ENCODE results near the gene RHOG. TPM values are rescaled to one million over a fixed set of nuclear protein-coding genes. Genes with fewer than 3 reads are reported as not detected.
"Not testable (repeated sequence)": the region's sequence is repeated elsewhere in the genome, so short reads cannot be mapped to it uniquely, and the experiment has no call there.

RHOG gene
- total RNA-seq, 2 donors from 2014 or later: 10.9 to 15.8 TPM

DNA sequence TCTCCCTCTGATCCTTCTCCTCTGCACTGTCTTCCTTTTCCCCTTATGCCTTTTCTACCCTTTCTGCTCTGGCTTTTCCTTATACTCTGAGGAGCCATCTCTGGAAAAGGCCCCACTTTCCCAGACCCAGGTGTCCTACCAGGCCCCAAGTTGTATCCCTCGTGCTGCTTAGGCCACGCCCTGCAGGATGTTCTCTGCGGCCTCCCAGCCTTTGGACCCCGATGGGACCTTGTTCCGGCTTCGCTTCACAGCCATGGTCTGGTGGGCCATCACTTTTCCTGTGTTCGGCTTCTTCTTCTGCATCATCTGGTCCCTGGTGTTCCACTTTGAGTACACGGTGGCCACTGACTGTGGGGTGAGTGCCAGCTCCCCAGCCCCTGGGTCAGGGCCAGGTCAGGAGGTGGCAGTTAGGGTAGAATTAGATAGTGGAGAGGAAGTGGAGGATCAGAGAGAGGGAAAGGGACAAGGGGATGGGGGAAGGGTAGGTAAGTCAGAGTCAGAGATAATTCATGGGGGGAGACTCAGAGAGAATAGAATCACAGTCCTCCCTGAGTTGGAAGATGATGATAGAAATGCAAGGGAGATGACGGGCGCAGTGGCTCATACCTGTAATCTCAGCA, 23.5 kb downstream of the RHOG start:
- intact Hi-C loops (cut with DNase I): no loop called here
- Histone ChIP-seq H3K27ac (no peak overlapping the region), H3K9me3 (no peaks in the 10 kb centered on the region), H3K36me3 (replicated peaks in 1 of 2; ENCODE audit: insufficient read depth in 1 of 2, low read depth in 2 of 2) (no peaks in the 10 kb centered on the region), H3K4me1 (no peaks in the 10 kb centered on the region), H3K4me3 (no peak overlapping the region), H3K27me3 (no peaks in the 10 kb centered on the region)
- 87% methylated on average over 10 of the region's 10 CpGs for WGBS, 2 donors
- ATAC-seq (no peak), DNase-seq (no peak)
- no peak for TF ChIP-seq POLR2A (IDR thresholded peaks at IDR 0.05)
- TF ChIP-seq CTCF (IDR thresholded peaks at IDR 0.05): no peak

GRCh38 chr11:3816673-3817072, 24.1 kb downstream of the RHOG start:
- H3K27ac ChIP-seq: no peak overlapping the region
- H3K27me3 ChIP-seq: no peaks in the 10 kb centered on the region
- TF ChIP-seq POLR2A (IDR thresholded peaks at IDR 0.05) (no peak), CTCF (IDR thresholded peaks at IDR 0.05) (no peak)
- no peaks in the 10 kb centered on the region for H3K9me3 ChIP-seq
- 75 to 77% methylated on average over 2 of the region's 2 CpGs for WGBS, 2 donors
- H3K4me3 ChIP-seq: no peak overlapping the region
- ATAC-seq (no peak), DNase-seq (no peak)
- H3K36me3 ChIP-seq (replicated peaks in 1 of 2; ENCODE audit: insufficient read depth in 1 of 2, low read depth in 2 of 2): no peaks in the 10 kb centered on the region
- intact Hi-C loops (cut with DNase I): no loop called here
- H3K4me1 ChIP-seq: no peaks in the 10 kb centered on the region

GRCh38 chr11:3815845-3816244, 24.9 kb downstream of the RHOG start:
- DNase-seq (no peak), ATAC-seq (no peak)
- no peaks in the 10 kb centered on the region for H3K36me3 ChIP-seq (replicated peaks in 1 of 2; ENCODE audit: insufficient read depth in 1 of 2, low read depth in 2 of 2)
- H3K4me1 ChIP-seq: no peaks in the 10 kb centered on the region
- WGBS, 2 donors: 80 to 88% methylated on average over 4 of the region's 4 CpGs
- H3K9me3 ChIP-seq: no peaks in the 10 kb centered on the region
- no peaks in the 10 kb centered on the region for H3K27me3 ChIP-seq
- TF ChIP-seq CTCF (IDR thresholded peaks at IDR 0.05) (no peak), POLR2A (IDR thresholded peaks at IDR 0.05) (no peak)
- intact Hi-C loops (cut with DNase I): no loop called here
- H3K4me3 ChIP-seq: no peak overlapping the region
- H3K27ac ChIP-seq: no peak overlapping the region

DNA sequence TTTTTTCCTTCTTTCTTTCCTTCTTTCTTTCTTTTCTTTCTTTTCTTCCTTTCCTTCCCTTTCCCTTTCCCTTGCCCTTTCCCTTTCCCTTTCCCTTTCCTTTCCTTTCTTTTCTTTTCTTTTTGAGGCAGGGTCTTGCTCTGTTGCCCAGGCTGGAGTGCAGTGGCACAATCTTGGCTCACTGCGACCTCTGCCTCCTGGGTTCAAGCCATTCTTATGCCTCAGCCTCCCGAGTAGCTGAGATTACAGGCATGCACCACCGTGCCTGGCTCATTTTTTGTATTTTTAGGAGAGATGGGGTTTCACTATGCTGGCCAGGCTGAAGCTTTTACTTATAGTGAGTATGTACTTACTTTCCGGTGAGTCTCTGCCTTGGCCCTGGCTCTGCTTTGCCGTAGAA, 25.9 kb downstream of the RHOG start:
- H3K9me3 ChIP-seq; H3K27me3 ChIP-seq; H3K36me3 ChIP-seq (replicated peaks in 1 of 2; ENCODE audit: insufficient read depth in 1 of 2, low read depth in 2 of 2); ATAC-seq; intact Hi-C loops (cut with DNase I); H3K4me3 ChIP-seq; H3K27ac ChIP-seq; H3K4me1 ChIP-seq; DNase-seq: not testable (repeated sequence)
- WGBS, 2 donors: 88 to 94% methylated on average over 5 of the region's 5 CpGs

DNA sequence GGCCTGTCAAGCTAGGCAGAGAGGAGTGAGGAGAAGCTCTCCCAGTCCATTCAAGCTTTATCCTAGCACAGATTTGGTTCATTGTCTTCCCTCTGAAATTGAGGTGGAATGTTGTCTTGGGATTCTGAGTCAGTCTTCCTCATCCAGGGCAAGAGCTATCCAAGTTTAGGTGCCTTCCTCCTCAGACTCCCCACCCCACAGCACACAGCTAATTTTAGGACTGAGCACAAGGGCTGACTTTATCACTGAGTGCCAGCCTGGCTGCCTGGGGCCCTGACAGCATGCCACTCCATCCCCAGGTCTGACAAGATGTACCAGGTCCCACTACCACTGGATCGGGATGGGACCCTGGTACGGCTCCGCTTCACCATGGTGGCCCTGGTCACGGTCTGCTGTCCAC, 29.8 kb downstream of the RHOG start:
- 95 to 100% methylated on average over 1 to 4 of the region's 4 CpGs for WGBS, 2 donors
- Histone ChIP-seq H3K27me3 (no peaks in the 10 kb centered on the region), H3K27ac (no peak overlapping the region), H3K9me3 (no peaks in the 10 kb centered on the region), H3K36me3 (replicated peaks in 1 of 2; ENCODE audit: insufficient read depth in 1 of 2, low read depth in 2 of 2) (no peaks in the 10 kb centered on the region), H3K4me1 (peaks cover 14% of the 10 kb centered on the region), H3K4me3 (no peak overlapping the region)
- DNase-seq (no peak), ATAC-seq (no peak)
- intact Hi-C loops (cut with DNase I): no loop called here
- no peak for TF ChIP-seq CTCF (IDR thresholded peaks at IDR 0.05)
- TF ChIP-seq POLR2A (IDR thresholded peaks at IDR 0.05): no peak
